Small intestine (tissue), 7 donors: ENCODE measurements around the gene NADK2. TPM values are rescaled to one million over a fixed set of nuclear protein-coding genes. Genes with fewer than 3 reads are reported as not detected.

Source experiments
- DNase-seq, 2 donors: peaks; one replicate each; pipeline versions ENCODE4 v3.0.0 to v3.0.0-alpha.2; 2013
- FAIRE-seq: peaks from 2 replicates; lab custom pipeline; 2012; peaks lifted over from hg19 to GRCh38; lab: Jason Lieb, UNC
- H3K27ac ChIP-seq, 3 donors: one replicate each; pipeline ENCODE4 v1.5.1; 2013; ENCODE audit warnings: low read length in 2 of 3, mild to moderate bottlenecking in 2 of 3, control low read depth in 1 of 3, inconsistent platforms in 1 of 3, low read depth in 1 of 3, moderate library complexity in 1 of 3
- H3K27me3 ChIP-seq, 3 donors: one replicate each; pipeline ENCODE4 v1.6.1; 2013; ENCODE audit warnings: low read length in 3 of 3, inconsistent platforms in 1 of 3; ENCODE audit not compliant: control insufficient read depth in 3 of 3, insufficient read depth in 3 of 3
- H3K36me3 ChIP-seq, 3 donors: one replicate each; pipeline ENCODE4 v1.6.1; 2013; ENCODE audit warnings: low read length in 3 of 3, inconsistent platforms in 1 of 3, low read depth in 1 of 3, mild to moderate bottlenecking in 1 of 3, moderate library complexity in 1 of 3; ENCODE audit not compliant: control insufficient read depth in 3 of 3, insufficient read depth in 2 of 3
- H3K4me1 ChIP-seq, 3 donors: one replicate each; pipeline ENCODE4 v1.6.1; 2013; ENCODE audit warnings: low read length in 2 of 3, inconsistent platforms in 1 of 3, low read depth in 1 of 3, mild to moderate bottlenecking in 1 of 3, moderate library complexity in 1 of 3; ENCODE audit not compliant: control insufficient read depth in 3 of 3, insufficient read depth in 2 of 3
- H3K4me3 ChIP-seq, 3 donors: one replicate each; pipeline ENCODE4 v1.5.1; 2013; ENCODE audit warnings: low read length in 3 of 3, control low read depth in 1 of 3, inconsistent platforms in 1 of 3, low read depth in 1 of 3, mild to moderate bottlenecking in 1 of 3, moderate library complexity in 1 of 3
- H3K9me3 ChIP-seq, 2 donors: one replicate each; pipeline ENCODE4 v1.6.1; 2013; ENCODE audit warnings: low read depth in 1 of 2, low read length in 1 of 2; ENCODE audit not compliant: control insufficient read depth in 2 of 2, insufficient read depth in 1 of 2
- WGBS, 3 donors: extraction: QIAGEN DNeasy Blood & Tissue Kit; methylation state at CpG; one replicate each; pipeline ENCODE4 v1.1.7; 2013; 5-methylcytosine and 5-hydroxymethylcytosine counted together
- polyA plus RNA-seq, 4 donors: library from polyadenylated mRNA; stranded (reverse) in 3 of 4; unstranded in 1 of 4; fragments of 200-250 nt in 3 of 4; fragments of 120-200 nt in 1 of 4; gene quantifications; one replicate each; pipeline versions ENCODE4 v1.2.1 to v1.2.3, GENCODE V29; 2013
- donor health status: healthy with polysubstance abuse.
- donor health status: control.
- donor health status: control.
- donor health status: Bipolar disorder and iron deficiency.
- donor health status: healthy.

Gene NADK2
- polyA plus RNA-seq, 4 donors, result 13.0 to 59.1 (median 14.2) TPM

GRCh38 chr5:36240779-36241630 is 720 bp downstream of the NADK2 start:
- Histone ChIP-seq H3K36me3 (no peaks in the 10 kb centered on the region), H3K4me3 (peak overlapping the region; percentile 83 to 92 (median 91)), H3K9me3 (no peaks in the 10 kb centered on the region), H3K4me1 (peaks cover 4 to 31% (median 6%) of the 10 kb centered on the region in 3 donors), H3K27me3 (no peaks in the 10 kb centered on the region), H3K27ac (peak overlapping the region; percentile 93 to 99 (median 98))
- FAIRE-seq (no peak), DNase-seq (peak; percentile 57 to 87)
- WGBS, 3 donors, result 1% methylated on average over 59 to 61 of the region's 61 CpGs

GRCh38 chr5:36239370-36240293 is 2.1 kb downstream of the NADK2 start:
- WGBS, 3 donors, result 26 to 41% (median 29%) methylated on average over 4 of the region's 4 CpGs
- Histone ChIP-seq H3K36me3 (no peaks in the 10 kb centered on the region), H3K27me3 (no peaks in the 10 kb centered on the region), H3K4me1 (peaks cover 4 to 31% (median 6%) of the 10 kb centered on the region in 3 donors), H3K27ac (peak overlapping the region in 2 of 3 donors; percentile 8 to 99), H3K4me3 (peak overlapping the region in 1 of 3 donors; percentile 92), H3K9me3 (no peaks in the 10 kb centered on the region)
- DNase-seq, result peak; percentile 2 to 28
- no peak for FAIRE-seq

- FAIRE-seq (no peak), DNase-seq (no peak)
- H3K4me1 ChIP-seq, result peaks cover 4 to 31% (median 6%) of the 10 kb centered on the region in 3 donors
- WGBS, 3 donors, result 72 to 85% (median 82%) methylated on average over 2 of the region's 2 CpGs
- H3K36me3 ChIP-seq, result no peaks in the 10 kb centered on the region
- no peaks in the 10 kb centered on the region for H3K27me3 ChIP-seq
- no peak overlapping the region for H3K27ac ChIP-seq
- no peaks in the 10 kb centered on the region for H3K9me3 ChIP-seq
- no peak overlapping the region for H3K4me3 ChIP-seq
Observed at GRCh38 chr5:36238502-36239295, 3.0 kb downstream of the NADK2 start.

GRCh38 chr5:36237751-36238150 is 4.0 kb downstream of the NADK2 start:
- no peak overlapping the region for H3K4me3 ChIP-seq
- WGBS, 3 donors, result 12 to 73% (median 39%) methylated on average over 2 of the region's 2 CpGs

GRCh38 chr5:36236801-36237200 is 4.9 kb downstream of the NADK2 start:
- FAIRE-seq (no peak), DNase-seq (no peak)
- Histone ChIP-seq H3K4me1 (peaks cover 4 to 25% (median 6%) of the 10 kb centered on the region in 3 donors), H3K27ac (no peak overlapping the region), H3K4me3 (no peak overlapping the region), H3K9me3 (no peaks in the 10 kb centered on the region), H3K36me3 (no peaks in the 10 kb centered on the region), H3K27me3 (no peaks in the 10 kb centered on the region)

More at GRCh38 chr5:36237751-36238150, 4.0 kb downstream of the NADK2 start:
- FAIRE-seq (no peak), DNase-seq (peak; percentile 69 to 80)
- Histone ChIP-seq H3K36me3 (no peaks in the 10 kb centered on the region), H3K27me3 (no peaks in the 10 kb centered on the region), H3K4me1 (peaks cover 4 to 27% (median 6%) of the 10 kb centered on the region in 3 donors), H3K9me3 (no peaks in the 10 kb centered on the region), H3K27ac (no peak overlapping the region)

GRCh38 chr5:36232533-36232932 is 9.2 kb downstream of the NADK2 start:
- Histone ChIP-seq H3K27me3 (no peaks in the 10 kb centered on the region), H3K9me3 (no peaks in the 10 kb centered on the region), H3K27ac (no peak overlapping the region), H3K4me1 (peaks cover 0 to under 1% (median 0%) of the 10 kb centered on the region in 3 donors), H3K36me3 (no peaks in the 10 kb centered on the region), H3K4me3 (no peak overlapping the region)
- 74 to 89% (median 83%) methylated on average over 3 of the region's 3 CpGs for WGBS, 3 donors
- DNase-seq (no peak), FAIRE-seq (no peak)

GRCh38 chr5:36230151-36230790 is 11.5 kb downstream of the NADK2 start:
- H3K9me3 ChIP-seq, result no peaks in the 10 kb centered on the region
- no peaks in the 10 kb centered on the region for H3K27me3 ChIP-seq
- no peak for FAIRE-seq
- WGBS, 3 donors, result 85 to 94% (median 92%) methylated on average over 1 of the region's 1 CpG
- no peak overlapping the region for H3K4me3 ChIP-seq
- no peak overlapping the region for H3K27ac ChIP-seq
- no peaks in the 10 kb centered on the region for H3K4me1 ChIP-seq
- no peaks in the 10 kb centered on the region for H3K36me3 ChIP-seq
- DNase-seq, result no peak
